K562 (cell line): ENCODE data around the gene LMTK2.

Experiments used
- KLF16 ChIP-seq: IDR thresholded peaks from 2 replicates; pipeline ENCODE4 v1.6.1; 2016; ENCODE audit warnings: antibody characterized with exemption
- MTA3 ChIP-seq: fragments of 450-650 bp; formaldehyde crosslinking; IDR thresholded peaks from 2 replicates; pipeline ENCODE4 v1.6.1; 2017; ENCODE audit warnings: mild to moderate bottlenecking, borderline replicate concordance
- PBX2 ChIP-seq, 2 experiments: IDR thresholded peaks in 1 of 2; conservative IDR thresholded peaks in 1 of 2; 2 replicates each; pipeline ENCODE4 v1.6.1; 2016; ENCODE audit warnings: low read depth in 2 of 2, mild to moderate bottlenecking in 1 of 2, missing compliant biosample characterization in 1 of 2, missing genetic modification characterization in 1 of 2, moderate library complexity in 1 of 2
- POLR2A ChIP-seq: fragments of 450-650 bp; conservative IDR thresholded peaks from 2 replicates; pipeline ENCODE4 v1.6.1; 2016
- THRAP3 ChIP-seq: fragments of 450-650 bp; IDR thresholded peaks from 2 replicates; pipeline ENCODE4 v1.6.1; 2016; ENCODE audit warnings: mild to moderate bottlenecking, inconsistent platforms, borderline replicate concordance
- ZNF639 ChIP-seq, 2 experiments: fragments of 200-800 bp in 1 of 2; sonication (Bioruptor generic) in 1 of 2; sonication (generic) in 1 of 2; formaldehyde crosslinking in 1 of 2; IDR thresholded peaks in 1 of 2; conservative IDR thresholded peaks in 1 of 2; 2 replicates each; pipeline versions ENCODE4 v1.5.0 to v1.6.1; 2016 to 2020; ENCODE audit warnings: missing compliant biosample characterization in 1 of 2, missing genetic modification characterization in 1 of 2, missing genetic modification reagents in 1 of 2

- TF ChIP-seq THRAP3 (no peak), MTA3 (no peak), POLR2A (no peak), ZNF639 (CRISPR knock-in tag; conservative IDR thresholded peaks at IDR 0.05 in 1 of 2, IDR thresholded peaks at IDR 0.05 in 1 of 2) (no peak), PBX2 (CRISPR knock-in tag; IDR thresholded peaks at IDR 0.05; ENCODE audit: low read depth) (no peak), PBX2 (tag; conservative IDR thresholded peaks at IDR 0.05; ENCODE audit: low read depth) (no peak), KLF16 (no peak)
Measured at GRCh38 chr7:98200364-98200763, 93.7 kb downstream of the LMTK2 start.
